Measurements from ENCODE around the gene ZNHIT1. TPM values are rescaled to one million over a fixed set of nuclear protein-coding genes. Genes with fewer than 3 reads are reported as not detected.
A peak's percentile ranks its signal among the peaks of the same experiment; 100 is the strongest.
"Not testable (repeated sequence)": the region's sequence is repeated elsewhere in the genome, so short reads cannot be mapped to it uniquely, and the experiment has no call there.

ZNHIT1 gene
- total and polyA plus RNA-seq, 10 donors, result 47.3 to 127 (median 68.0) TPM

- H3K27ac ChIP-seq, result no peak overlapping the region
- H3K4me3 ChIP-seq, result no peak overlapping the region
- intact Hi-C loops (cut with DNase I; ENCODE audit: low total_unique reads), result loop anchor here (10.0 kb wide), 1 partner anchor 54 kb away; no protein-coding TSS in a partner anchor
- H3K9me3 ChIP-seq, result no peaks in the 10 kb centered on the region
- H3K4me1 ChIP-seq, result peaks cover 0 to 27% (median 19%) of the 10 kb centered on the region in 6 donors
- 66 to 80% (median 75%) methylated on average over 14 of the region's 14 CpGs for WGBS, 5 donors
- peaks cover 4 to 73% (median 25%) of the 10 kb centered on the region in 7 donors for H3K27me3 ChIP-seq (replicated peaks in 1 of 7)
- TF ChIP-seq POLR2A (IDR thresholded peaks at IDR 0.05), result no peak
- no peak for DNase-seq
- H3K36me3 ChIP-seq, result no peaks in the 10 kb centered on the region
Measured at GRCh38 chr7:101198476-101198875, 19.5 kb upstream of the ZNHIT1 start.

GRCh38 chr7:101199522-101199921 lies 18.4 kb upstream of the ZNHIT1 start:
- not testable (repeated sequence) for DNase-seq, H3K36me3 ChIP-seq, H3K4me3 ChIP-seq, H3K27ac ChIP-seq, H3K9me3 ChIP-seq
- Histone ChIP-seq H3K27me3 (replicated peaks in 1 of 7) (peaks cover 4 to 74% (median 25%) of the 10 kb centered on the region in 7 donors), H3K4me1 (peaks cover 0 to 37% (median 26%) of the 10 kb centered on the region in 6 donors)
- intact Hi-C loops (cut with DNase I; ENCODE audit: low total_unique reads), result loop anchor here (10.0 kb wide), 1 partner anchor 55 kb away; no protein-coding TSS in a partner anchor
- WGBS, 5 donors, result 91 to 94% (median 94%) methylated on average over 10 of the region's 10 CpGs

GRCh38 chr7:101200504-101200861 lies 17.5 kb upstream of the ZNHIT1 start:
- Histone ChIP-seq H3K9me3 (no peaks in the 10 kb centered on the region), H3K27me3 (replicated peaks in 1 of 7) (peaks cover 4 to 68% (median 25%) of the 10 kb centered on the region in 7 donors)

GRCh38 chr7:101200862-101201599 lies 16.9 kb upstream of the ZNHIT1 start, which contains the start of gene MOGAT3:
Gene MOGAT3, minus strand, starts transcription at chr7:101201036. Its CDS starts 182 bp downstream, at chr7:101200854.
- peak within 1 kb of the TSS in 6 of 8 donors; percentile 5 to 53 (median 19) for H3K4me3 ChIP-seq
- no peak within 1 kb of the TSS for H3K27ac ChIP-seq
- no peaks in the 10 kb centered on the region for H3K9me3 ChIP-seq
- TF ChIP-seq POLR2A (IDR thresholded peaks at IDR 0.05) (no peak), POLR2AphosphoS5 (IDR thresholded peaks at IDR 0.05) (no peak), CTCF (IDR thresholded peaks at IDR 0.05 in 8 of 11, conservative IDR thresholded peaks at IDR 0.05 in 3 of 11) (no peak)
- peaks cover 4 to 62% (median 25%) of the 10 kb centered on the region in 7 donors for H3K27me3 ChIP-seq (replicated peaks in 1 of 7)
- H3K36me3 ChIP-seq, result peaks cover 0 to 5% (median 2%) of the 10 kb centered on the region in 6 donors
- DNase-seq, result no peak
- peaks cover 0 to 41% (median 26%) of the 10 kb centered on the region in 6 donors for H3K4me1 ChIP-seq
- intact Hi-C loops (cut with DNase I; ENCODE audit: low total_unique reads), result no loop called here
- WGBS, 5 donors, result 33 to 41% (median 34%) methylated on average over 19 to 21 of the region's 21 CpGs

More at GRCh38 chr7:101200504-101200861, 17.5 kb upstream of the ZNHIT1 start:
- 73 to 88% (median 83%) methylated on average over 2 of the region's 2 CpGs for WGBS, 5 donors
- intact Hi-C loops (cut with DNase I; ENCODE audit: low total_unique reads), result no loop called here
- DNase-seq, result no peak
- no peak overlapping the region for H3K4me3 ChIP-seq
- TF ChIP-seq CTCF (IDR thresholded peaks at IDR 0.05 in 8 of 11, conservative IDR thresholded peaks at IDR 0.05 in 3 of 11) (no peak), POLR2A (IDR thresholded peaks at IDR 0.05) (no peak), POLR2AphosphoS5 (IDR thresholded peaks at IDR 0.05) (no peak)
- H3K27ac ChIP-seq, result no peak overlapping the region
- peaks cover 0 to 41% (median 26%) of the 10 kb centered on the region in 6 donors for H3K4me1 ChIP-seq
- no peaks in the 10 kb centered on the region for H3K36me3 ChIP-seq

Data from spleen (tissue), 11 donors.